Hematopoietic multipotent progenitor cell treated with erythropoietin and hydrocortisone succinate and interleukin-3 and kit ligand, for 17 days (in vitro differentiated cells): Measurements from ENCODE around the gene C1orf174.
A peak's percentile ranks its signal among the peaks of the same experiment; 100 is the strongest.

Experiments
- DNase-seq: peaks from one replicate; pipeline ENCODE4 v3.0.0-alpha.2; 2015; ENCODE audit warnings: low spot score

The C1orf174 gene

GRCh38 chr1:3868464-3869006 is 31.5 kb downstream of the C1orf174 start:
- no peak for DNase-seq

- DNase-seq: no peak
These were observed 34.4 kb downstream of the C1orf174 start for GRCh38 chr1:3865606-3866160.

- no peak for DNase-seq
These were observed 35.2 kb downstream of the C1orf174 start for GRCh38 chr1:3864884-3865283.

- no peak for DNase-seq
These were observed 36.7 kb downstream of the C1orf174 start for GRCh38 chr1:3863231-3863935.

DNA sequence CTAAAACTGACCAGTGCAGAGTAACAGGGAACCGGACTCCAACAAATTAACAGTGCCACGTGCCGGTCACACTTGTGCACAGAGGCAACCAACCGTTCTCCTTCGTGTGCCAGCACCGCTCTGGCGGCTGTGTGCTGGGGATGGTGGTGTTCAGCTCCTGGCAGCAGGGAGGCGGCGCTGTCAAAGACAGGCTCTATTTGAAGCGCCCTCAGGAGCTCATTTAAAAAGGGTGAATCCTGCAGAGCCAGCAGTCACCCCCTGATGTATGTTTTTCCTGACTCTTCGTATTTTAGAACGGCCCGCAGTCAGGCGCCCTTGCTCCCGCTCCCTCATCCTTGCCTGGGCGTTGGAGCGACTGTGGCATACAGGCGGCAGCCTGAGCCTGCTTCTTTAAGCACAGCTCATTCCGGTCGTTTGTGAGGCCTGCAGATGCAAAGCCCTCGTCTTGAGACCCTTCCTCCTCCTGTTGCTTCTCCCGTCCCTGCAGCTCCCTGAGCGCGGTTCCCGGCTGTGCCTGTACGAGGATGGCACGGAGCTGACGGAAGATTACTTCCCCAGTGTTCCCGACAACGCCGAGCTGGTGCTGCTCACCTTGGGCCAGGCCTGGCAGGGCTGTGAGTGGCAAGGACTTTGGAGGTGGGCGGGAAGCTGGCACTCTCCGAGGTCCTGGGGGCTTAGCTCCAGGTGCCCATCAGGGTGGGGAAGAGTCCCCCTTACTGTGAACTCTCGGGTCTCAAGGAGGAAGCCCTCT is 41.7 kb downstream of the C1orf174 start:
- DNase-seq: no peak

DNA sequence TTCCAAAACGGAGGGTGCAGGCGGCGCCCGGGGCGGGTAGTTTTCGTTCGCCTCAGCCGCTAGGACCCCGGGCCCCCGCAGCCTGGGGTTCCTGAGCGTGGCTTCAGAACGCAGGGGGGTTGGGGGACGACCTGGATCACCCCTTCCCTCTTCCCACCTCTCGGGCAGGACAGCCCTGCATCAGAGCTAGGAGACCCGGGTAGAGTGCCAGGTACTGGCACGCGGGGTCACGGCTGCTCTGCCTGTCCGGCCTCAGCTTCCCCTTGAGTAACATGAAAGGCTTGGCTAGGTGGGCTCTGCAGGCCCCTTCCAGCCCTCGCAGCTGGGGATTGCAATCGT is 42.3 kb downstream of the C1orf174 start:
- no peak for DNase-seq

GRCh38 chr1:3856923-3857790 is 42.9 kb downstream of the C1orf174 start, which contains the start of the genes CEP104 and DFFB:
CEP104 (minus strand) TSS chr1:3857211; CDS start chr1:3852407, 4,804 bp downstream.
DFFB (plus strand) TSS chr1:3857476; CDS start chr1:3857604, 128 bp downstream.
- peak; percentile 98 for DNase-seq

DNA sequence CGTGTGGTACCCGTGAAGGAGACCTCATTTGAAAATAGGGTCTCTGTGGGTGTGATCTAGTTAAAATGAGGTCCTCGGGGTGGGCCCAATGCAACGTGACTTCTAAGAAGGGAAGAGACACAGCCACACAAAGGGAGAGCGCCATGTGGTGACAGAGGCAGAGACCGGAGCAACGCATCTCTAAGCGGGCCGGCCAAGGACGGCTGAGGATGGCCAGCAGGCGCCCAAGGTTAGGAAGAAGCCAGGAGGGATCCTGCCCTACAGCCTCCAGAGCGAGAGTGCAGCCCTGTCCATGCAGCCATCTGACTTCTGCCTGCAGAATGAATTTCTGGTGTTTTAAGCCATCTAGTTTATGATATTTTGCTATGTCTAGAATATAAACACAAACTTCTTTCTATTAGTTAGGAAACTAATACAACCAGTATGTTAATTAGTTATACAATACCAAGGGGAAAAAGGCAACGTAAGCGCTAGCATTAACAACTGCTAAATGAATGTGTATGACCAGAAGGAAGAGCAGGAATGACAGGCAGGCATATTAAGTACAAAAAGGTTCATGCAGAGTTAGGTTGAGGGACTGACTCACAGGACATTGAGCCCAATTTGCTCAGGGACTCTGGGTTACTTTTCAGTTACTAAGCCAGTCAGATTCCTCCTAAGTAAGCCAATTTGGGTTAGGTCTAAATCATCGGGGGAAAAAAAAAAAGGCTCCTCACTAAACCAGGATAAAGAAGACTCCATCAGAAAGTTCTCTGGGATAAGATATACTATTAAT is 47.2 kb downstream of the C1orf174 start:
- no peak for DNase-seq

DNA sequence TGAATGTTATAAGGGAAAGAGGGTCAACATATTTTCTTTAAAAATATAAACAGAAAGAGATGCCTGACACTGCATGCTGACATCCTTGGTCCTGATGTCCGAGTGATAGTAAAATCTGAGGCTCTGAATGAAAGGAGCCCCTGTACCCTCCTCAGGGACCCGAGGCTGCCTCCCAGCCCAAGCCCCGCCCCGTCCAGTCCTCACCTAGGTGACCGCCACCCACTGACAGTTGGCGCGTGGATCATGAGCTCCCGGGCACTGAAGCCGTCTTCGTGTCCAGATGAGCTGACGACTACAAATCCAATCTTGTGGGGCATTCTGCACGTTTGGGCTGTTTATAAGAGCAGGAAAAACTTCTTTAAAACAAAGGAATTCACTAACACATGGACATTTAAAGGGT is 48.0 kb downstream of the C1orf174 start:
- no peak for DNase-seq

DNA sequence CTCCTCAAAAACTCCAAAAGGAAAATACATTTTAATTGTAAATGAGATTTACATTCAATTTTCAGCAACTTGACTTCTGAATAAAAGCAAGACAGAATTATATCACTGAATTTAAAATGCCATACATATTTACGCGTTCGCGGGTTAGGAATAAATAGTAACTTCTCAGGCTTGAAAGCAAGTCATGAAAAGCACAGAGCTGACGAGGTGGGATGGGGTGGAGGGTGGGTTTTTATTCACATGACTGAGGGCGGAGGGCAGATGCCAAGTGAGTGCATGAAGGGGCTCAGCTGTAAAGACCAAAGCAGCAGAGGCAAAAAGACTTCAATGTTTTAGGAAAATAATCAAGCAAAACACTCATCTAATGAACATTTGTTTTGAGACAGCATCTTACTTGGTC is 48.8 kb downstream of the C1orf174 start:
- no peak for DNase-seq

DNA sequence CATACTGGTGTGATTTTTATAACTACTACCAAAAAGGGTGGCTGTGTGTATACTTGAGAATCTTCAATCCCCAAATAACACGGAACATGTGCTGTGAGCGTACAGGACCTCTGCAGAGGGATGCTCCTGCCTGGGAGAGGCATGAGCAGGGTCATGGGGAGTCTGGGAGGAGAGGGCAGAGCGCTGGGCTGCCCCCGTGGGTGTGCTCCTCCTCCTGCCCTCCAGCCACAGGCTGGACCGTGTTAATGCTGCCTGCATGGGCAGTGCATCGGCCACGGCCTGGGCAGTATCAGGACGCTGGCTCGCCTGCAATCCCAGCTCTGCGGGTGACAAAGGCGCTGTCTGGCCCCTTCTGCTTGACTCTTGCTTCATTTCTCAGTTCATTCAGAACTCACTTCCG is 49.2 kb downstream of the C1orf174 start:
- DNase-seq: no peak

- DNase-seq: no peak
These were observed 53.0 kb downstream of the C1orf174 start for GRCh38 chr1:3847081-3847480.

DNA sequence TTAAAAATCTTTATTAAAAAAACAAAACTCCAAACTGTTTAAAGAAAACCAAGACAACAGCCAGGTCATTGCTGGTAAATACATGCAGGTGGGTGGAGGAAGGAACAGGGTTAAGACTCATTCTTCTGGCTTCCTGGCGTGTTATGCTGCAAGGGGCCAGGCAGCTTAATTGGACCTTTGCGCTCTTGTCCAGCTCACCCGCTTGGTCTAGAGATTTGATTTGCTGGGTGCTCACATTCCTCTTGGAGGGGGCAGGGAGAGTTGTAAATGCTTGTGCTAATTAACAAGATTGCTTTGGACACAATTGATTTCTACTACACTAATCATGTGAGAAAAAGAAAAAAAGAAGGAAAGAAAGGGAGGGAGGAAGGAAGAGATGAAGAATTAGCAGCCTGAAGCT is 53.5 kb downstream of the C1orf174 start:
- no peak for DNase-seq

GRCh38 chr1:3842912-3843311 is 57.2 kb downstream of the C1orf174 start:
- DNase-seq: no peak

GRCh38 chr1:3841491-3841890 is 58.6 kb downstream of the C1orf174 start:
- no peak for DNase-seq
